Thyroid gland (tissue), 4 donors: ENCODE data around the gene CCT7. TPM values are rescaled to one million over a fixed set of nuclear protein-coding genes. Genes with fewer than 3 reads are reported as not detected.

Source experiments
- DNase-seq, 2 donors: peaks; one replicate each; pipeline ENCODE4 v3.0.0-alpha.2; 2019
- H3K27ac ChIP-seq, 3 donors: fragments of 200-600 bp; sonication (generic); 1 replicate in 2 of 3; 2 replicates in 1 of 3; pipeline ENCODE4 v1.5.1; 2016 to 2019; ENCODE audit warnings: mild to moderate bottlenecking in 1 of 3, moderate library complexity in 1 of 3
- H3K27me3 ChIP-seq: fragments of 200-600 bp; sonication (generic); one replicate; pipeline ENCODE4 v1.5.1; 2019
- H3K36me3 ChIP-seq, 2 donors: fragments of 200-600 bp; sonication (generic); one replicate each; pipeline ENCODE4 v1.5.1; 2016 to 2019
- H3K4me1 ChIP-seq, 2 donors: fragments of 200-600 bp; sonication (generic); one replicate each; pipeline ENCODE4 v1.5.1; 2017 to 2019
- H3K4me3 ChIP-seq, 3 donors: fragments of 200-600 bp; sonication (generic); replicated peaks in 1 of 3; 1 replicate in 2 of 3; 2 replicates in 1 of 3; pipeline ENCODE4 v1.5.1; 2016; ENCODE audit warnings: mild to moderate bottlenecking in 1 of 3
- H3K9me3 ChIP-seq: fragments of 200-600 bp; sonication (generic); one replicate; pipeline ENCODE4 v1.5.1; 2017
- CTCF ChIP-seq, 6 experiments: fragments of 200-600 bp in 3 of 6; fragments of 450-650 bp in 3 of 6; sonication (generic) in 3 of 6; IDR thresholded peaks; one replicate each; pipeline ENCODE4 v1.5.1; 2016 to 2019; ENCODE audit warnings: antibody characterized with exemption in 6 of 6, mild to moderate bottlenecking in 2 of 6, inconsistent platforms in 1 of 6, moderate library complexity in 1 of 6
- POLR2A ChIP-seq, 2 donors: fragments of 450-650 bp; IDR thresholded peaks; one replicate each; pipeline ENCODE4 v1.6.1; 2017; ENCODE audit warnings: antibody characterized with exemption in 2 of 2, mild to moderate bottlenecking in 2 of 2, moderate library complexity in 1 of 2
- WGBS, 2 donors: methylation state at CpG; one replicate each; pipeline ENCODE4 v1.1.5; 2017; 5-methylcytosine and 5-hydroxymethylcytosine counted together
- intact Hi-C: fragments of 100-400 bp; cut with DNase I; formaldehyde crosslinking; loops from one replicate; pipeline ENCODE4 v1.15.1; 2023
- total RNA-seq, 4 donors: library from RNA; depleted of rRNA; stranded (reverse); fragments of >200 nt; gene quantifications; one replicate each; pipeline ENCODE4 v1.2.3, GENCODE V29; 2016

Gene CCT7
- total RNA-seq, 4 donors from 2014 or later, result 160 to 205 (median 189) TPM

- WGBS, 2 donors, result 94 to 100% methylated on average over 3 of the region's 3 CpGs
- Histone ChIP-seq H3K27me3 (no peaks in the 10 kb centered on the region), H3K9me3 (no peaks in the 10 kb centered on the region), H3K4me3 (no peak overlapping the region), H3K4me1 (no peaks in the 10 kb centered on the region), H3K36me3 (peaks cover 49 to 52% of the 10 kb centered on the region in 2 donors), H3K27ac (no peak overlapping the region)
- DNase-seq, result no peak
- intact Hi-C loops, result no loop called here
- TF ChIP-seq POLR2A (IDR thresholded peaks at IDR 0.05) (no peak), CTCF (IDR thresholded peaks at IDR 0.05) (no peak)
Observed at GRCh38 chr2:73253901-73254300, 19.8 kb downstream of the CCT7 start.

GRCh38 chr2:73254343-73255006 is 20.4 kb downstream of the CCT7 start:
- Histone ChIP-seq H3K4me1 (no peaks in the 10 kb centered on the region), H3K4me3 (no peak overlapping the region), H3K9me3 (no peaks in the 10 kb centered on the region), H3K27me3 (no peaks in the 10 kb centered on the region), H3K27ac (no peak overlapping the region), H3K36me3 (peaks cover 43 to 47% of the 10 kb centered on the region in 2 donors)
- no peak for TF ChIP-seq POLR2A (IDR thresholded peaks at IDR 0.05)
- TF ChIP-seq CTCF (IDR thresholded peaks at IDR 0.05), result no peak
- no peak for DNase-seq
- 93 to 97% methylated on average over 7 of the region's 7 CpGs for WGBS, 2 donors
- intact Hi-C loops, result no loop called here

DNA sequence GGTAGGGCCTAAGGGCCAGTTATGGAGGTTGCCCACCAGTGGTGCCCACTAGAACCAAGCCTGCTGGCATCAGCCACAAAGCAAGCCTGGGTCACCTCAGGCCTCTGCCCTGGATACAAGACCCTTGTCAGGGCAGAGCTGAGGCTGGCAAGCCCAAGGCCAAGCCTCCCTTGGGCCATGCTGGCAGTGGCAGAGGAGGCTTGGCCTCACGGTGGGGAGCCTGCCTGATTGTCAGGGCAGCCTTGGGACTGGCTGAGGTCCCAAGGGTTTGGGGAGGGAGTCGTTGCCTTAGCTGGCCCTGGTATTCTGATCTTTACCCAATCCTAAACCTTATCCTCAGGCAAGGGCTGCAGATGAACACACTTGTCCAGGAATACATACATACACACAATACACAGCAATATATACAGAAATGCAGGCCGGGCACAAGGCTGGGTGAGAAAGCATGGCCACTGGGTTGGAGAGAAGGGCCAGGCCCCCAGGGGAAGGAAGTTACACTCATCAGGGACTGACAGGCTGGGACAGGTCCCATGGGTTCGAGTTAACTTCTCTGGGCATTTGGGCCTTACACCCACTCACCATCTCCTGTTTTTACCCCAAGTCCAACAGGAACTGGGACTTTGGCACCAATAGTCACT is 21.0 kb downstream of the CCT7 start:
- Histone ChIP-seq H3K36me3 (peaks cover 37 to 40% of the 10 kb centered on the region in 2 donors), H3K27me3 (no peaks in the 10 kb centered on the region), H3K4me3 (no peak overlapping the region), H3K9me3 (no peaks in the 10 kb centered on the region), H3K27ac (no peak overlapping the region), H3K4me1 (no peaks in the 10 kb centered on the region)
- 71 to 76% methylated on average over 3 to 4 of the region's 4 CpGs for WGBS, 2 donors
- TF ChIP-seq POLR2A (IDR thresholded peaks at IDR 0.05), result no peak
- intact Hi-C loops, result no loop called here
- DNase-seq, result no peak

- H3K9me3 ChIP-seq, result no peaks in the 10 kb centered on the region
- H3K4me3 ChIP-seq, result no peak overlapping the region
- no peaks in the 10 kb centered on the region for H3K4me1 ChIP-seq
- WGBS, 2 donors, result 49 to 56% methylated on average over 5 of the region's 5 CpGs
- peaks cover 28 to 31% of the 10 kb centered on the region in 2 donors for H3K36me3 ChIP-seq
- TF ChIP-seq POLR2A (IDR thresholded peaks at IDR 0.05) (no peak), CTCF (IDR thresholded peaks at IDR 0.05) (no peak)
- intact Hi-C loops, result no loop called here
- DNase-seq, result no peak
- H3K27ac ChIP-seq, result no peak overlapping the region
- H3K27me3 ChIP-seq, result no peaks in the 10 kb centered on the region
Observed at GRCh38 chr2:73255907-73256617, 22.0 kb downstream of the CCT7 start.

DNA sequence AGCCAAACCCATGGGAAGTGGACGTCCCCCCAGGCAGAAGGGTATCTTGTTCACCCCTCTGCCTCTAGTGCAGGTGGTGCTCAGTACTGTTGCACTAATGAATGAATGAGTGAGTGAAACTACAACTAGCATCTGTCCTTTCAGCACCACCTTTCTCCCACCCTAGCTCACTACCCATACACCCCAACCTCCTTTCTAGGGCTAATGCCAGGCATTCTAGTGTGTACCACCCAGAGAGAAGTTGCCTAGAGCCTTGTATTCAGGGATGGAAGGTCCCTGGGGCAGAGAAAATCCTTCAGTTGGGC is 22.5 kb downstream of the CCT7 start:
- H3K36me3 ChIP-seq, result peaks cover 23 to 26% of the 10 kb centered on the region in 2 donors
- 44 to 92% methylated on average over 1 of the region's 1 CpG for WGBS, 2 donors
- no peak overlapping the region for H3K4me3 ChIP-seq
- no peaks in the 10 kb centered on the region for H3K4me1 ChIP-seq
- intact Hi-C loops, result no loop called here
- no peak for DNase-seq
- H3K27me3 ChIP-seq, result no peaks in the 10 kb centered on the region
- no peak for TF ChIP-seq POLR2A (IDR thresholded peaks at IDR 0.05)
- no peak for TF ChIP-seq CTCF (IDR thresholded peaks at IDR 0.05)
- no peaks in the 10 kb centered on the region for H3K9me3 ChIP-seq
- no peak overlapping the region for H3K27ac ChIP-seq
